AG09319 (cell line): ENCODE measurements around the gene CEP170B.

Source experiments
- DNase-seq: peaks from one replicate; pipeline ENCODE4 v3.0.0-alpha.2; 2010; ENCODE audit warnings: low read depth; ENCODE audit errors: extremely low read depth
- CTCF ChIP-seq: IDR thresholded peaks from 2 replicates; pipeline ENCODE4 v1.5.1; 2011; ENCODE audit warnings: low read depth, mild to moderate bottlenecking, inconsistent platforms, low read length, moderate library complexity

Gene CEP170B

GRCh38 chr14:104875412-104875751, 10.3 kb downstream of the CEP170B start:
- no peak for TF ChIP-seq CTCF
- DNase-seq: no peak

DNA sequence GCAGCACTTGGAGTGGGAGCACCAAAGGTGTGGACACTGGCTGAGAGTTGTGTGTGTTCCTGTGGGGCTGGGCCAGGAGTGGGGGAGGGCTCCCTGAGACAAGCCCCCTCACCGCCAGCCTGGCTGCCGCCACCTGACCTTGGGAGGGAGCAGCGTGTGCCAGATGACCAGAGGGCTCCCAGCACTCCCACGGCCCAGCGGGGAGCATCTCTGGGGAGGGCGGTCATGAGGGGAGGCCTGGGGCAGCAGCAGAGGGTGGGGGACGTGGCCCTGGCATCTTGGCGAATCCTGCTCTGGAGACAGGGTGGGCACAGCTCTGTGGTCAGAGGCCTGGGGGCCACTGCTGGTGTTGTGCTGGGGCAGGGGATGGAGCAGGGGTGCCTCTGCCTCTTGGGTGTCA, 10.7 kb downstream of the CEP170B start:
- TF ChIP-seq CTCF: no peak
- DNase-seq: no peak

DNA sequence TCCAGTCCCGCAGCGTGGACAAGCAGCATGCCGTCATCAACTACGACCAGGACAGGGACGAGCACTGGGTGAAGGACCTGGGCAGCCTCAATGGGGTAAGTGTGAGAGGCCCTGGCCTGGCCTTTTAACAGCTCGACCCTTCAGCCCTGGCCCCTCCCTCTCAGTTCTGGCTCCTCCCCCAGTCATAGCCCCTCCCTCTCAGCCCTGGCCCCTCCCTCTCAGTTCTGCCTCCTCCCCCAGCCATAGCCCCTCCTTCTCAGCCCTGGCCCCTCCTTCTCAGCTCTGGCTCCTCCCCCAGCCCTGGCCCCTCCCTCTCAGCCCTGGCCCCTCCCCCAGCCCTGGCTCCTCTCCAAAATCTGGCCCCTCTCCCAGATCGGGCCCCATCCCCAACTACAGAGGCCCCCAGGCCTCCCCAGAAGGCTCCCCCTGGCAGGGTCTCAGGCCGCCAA, 11.2 kb downstream of the CEP170B start:
- DNase-seq: no peak

DNA sequence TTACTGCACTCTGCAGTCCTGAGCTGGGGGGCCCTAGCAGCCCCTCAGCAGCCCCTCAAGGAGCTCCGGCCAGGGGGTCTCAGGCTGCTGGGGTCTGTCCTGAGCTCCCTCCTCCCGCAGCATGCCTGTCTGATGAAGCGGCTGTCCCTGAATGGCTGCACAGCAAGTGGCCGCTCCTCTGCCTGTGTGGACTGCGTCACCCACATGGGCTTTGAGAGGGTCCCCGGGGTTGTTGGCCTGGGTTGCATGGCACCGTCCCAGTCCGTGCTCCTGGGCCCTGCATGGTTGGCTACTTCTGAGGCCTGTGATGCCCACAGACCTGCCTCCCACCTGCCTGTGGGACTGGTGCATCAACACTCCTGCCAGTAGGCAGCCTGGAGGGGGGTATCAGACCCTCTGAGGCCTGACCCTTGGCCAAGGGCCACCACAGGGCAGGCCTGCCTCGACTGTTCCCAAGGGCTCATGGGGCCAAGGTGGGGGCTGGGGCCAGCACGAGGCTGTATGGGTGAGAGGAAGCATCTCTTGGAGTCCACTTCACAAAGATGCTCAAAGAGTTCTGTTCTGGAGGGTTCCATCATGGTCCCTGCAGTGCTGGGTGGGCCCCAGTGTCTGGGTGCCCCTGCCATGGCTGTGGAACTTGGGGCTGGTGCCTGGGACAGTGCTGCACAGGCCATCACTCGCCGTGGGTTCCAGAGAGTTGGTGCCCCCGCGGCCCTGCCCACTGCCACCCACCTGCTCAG, 12.2 kb downstream of the CEP170B start:
- no peak for DNase-seq
- TF ChIP-seq CTCF: no peak

More for the DNA sequence above, 11.2 kb downstream of the CEP170B start:
- no peak for TF ChIP-seq CTCF

- no peak for DNase-seq
- TF ChIP-seq CTCF: no peak
These were observed 12.9 kb downstream of the CEP170B start for GRCh38 chr14:104877806-104878550.

- TF ChIP-seq CTCF: no peak
- no peak for DNase-seq
These were observed 13.5 kb downstream of the CEP170B start for GRCh38 chr14:104878582-104878981.
